ENCODE results near the gene AFDN.

Gene AFDN

DNA sequence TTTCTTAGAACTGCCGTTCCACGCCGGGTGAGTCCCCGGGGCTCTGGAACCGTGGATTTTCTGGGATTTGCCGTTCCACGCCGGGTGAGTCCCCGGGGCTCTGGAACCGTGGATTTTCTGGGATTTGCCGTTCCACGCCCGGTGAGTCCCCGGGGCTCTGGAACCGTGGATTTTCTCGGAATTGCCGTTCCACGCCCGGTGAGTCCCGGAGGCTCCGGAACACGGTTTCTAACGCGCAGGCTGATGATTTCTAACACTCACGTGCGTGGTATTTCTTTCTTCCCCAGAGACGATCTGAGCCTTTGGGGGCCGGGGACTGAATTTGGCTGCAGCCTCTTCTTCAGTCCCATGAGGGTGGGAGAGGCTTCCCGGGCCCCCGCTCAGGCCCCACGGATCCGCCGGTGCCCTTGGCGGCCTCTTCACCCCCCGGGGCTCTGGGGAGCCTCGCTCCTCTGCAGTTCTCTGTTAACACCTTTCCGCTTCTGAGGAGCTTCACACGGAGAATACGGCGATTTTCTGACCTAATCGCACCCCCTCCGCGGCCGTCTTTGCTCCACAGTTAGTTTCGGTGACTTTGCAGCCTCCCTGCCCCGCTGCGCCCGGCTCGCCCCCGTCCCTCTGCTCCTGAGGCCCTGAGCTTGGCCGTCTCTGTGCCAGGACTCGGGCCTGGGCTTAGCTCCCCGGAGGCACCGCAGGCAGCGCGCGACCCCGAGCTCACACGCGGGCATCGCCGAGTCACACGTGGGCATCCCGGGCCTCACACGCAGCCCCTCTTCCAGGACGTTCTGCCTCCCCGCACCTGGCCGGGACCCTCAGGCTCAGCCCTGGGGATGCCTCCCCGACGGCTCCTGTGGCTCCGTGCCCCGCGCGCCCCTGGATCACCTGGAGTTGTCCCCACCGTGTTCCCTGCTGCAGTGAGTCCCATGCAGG lies 163.6 kb downstream of the AFDN start:
- no peak for TF ChIP-seq GATA2 (IDR thresholded peaks at IDR 0.05; ENCODE audit: low read depth, low read length)
- TF ChIP-seq GATA3 (IDR thresholded peaks at IDR 0.05; ENCODE audit: low read depth, low read length) = no peak

DNA sequence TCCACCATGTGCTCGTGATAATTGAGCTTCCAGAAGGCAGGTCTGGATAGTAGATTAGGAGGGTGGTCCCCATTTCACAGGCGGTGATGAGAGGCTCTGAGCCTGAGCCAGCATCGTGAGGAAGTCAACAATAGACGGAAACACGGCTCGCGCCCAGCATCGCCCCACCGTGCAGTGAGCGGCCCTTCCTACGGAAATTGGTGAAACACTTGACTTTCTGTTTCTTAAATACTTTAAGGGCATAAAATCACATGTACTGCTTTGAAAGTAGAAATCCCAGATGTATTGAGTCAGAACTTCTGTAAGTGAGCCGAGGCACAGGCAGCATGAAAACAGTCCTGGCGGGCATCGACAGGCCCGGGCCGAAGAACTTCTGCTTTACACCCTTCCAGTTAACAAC lies 166.5 kb downstream of the AFDN start:
- TF ChIP-seq GATA2 (IDR thresholded peaks at IDR 0.05; ENCODE audit: low read depth, low read length) (no peak), GATA3 (IDR thresholded peaks at IDR 0.05; ENCODE audit: low read depth, low read length) (no peak)

- no peak for TF ChIP-seq GATA3 (IDR thresholded peaks at IDR 0.05; ENCODE audit: low read depth, low read length)
- no peak for TF ChIP-seq GATA2 (IDR thresholded peaks at IDR 0.05; ENCODE audit: low read depth, low read length)
Observed at GRCh38 chr6:167993831-167994230, 167.1 kb downstream of the AFDN start.

GRCh38 chr6:167995302-167995701 lies 168.6 kb downstream of the AFDN start:
- no peak for TF ChIP-seq GATA2 (IDR thresholded peaks at IDR 0.05; ENCODE audit: low read depth, low read length)
- no peak for TF ChIP-seq GATA3 (IDR thresholded peaks at IDR 0.05; ENCODE audit: low read depth, low read length)

DNA sequence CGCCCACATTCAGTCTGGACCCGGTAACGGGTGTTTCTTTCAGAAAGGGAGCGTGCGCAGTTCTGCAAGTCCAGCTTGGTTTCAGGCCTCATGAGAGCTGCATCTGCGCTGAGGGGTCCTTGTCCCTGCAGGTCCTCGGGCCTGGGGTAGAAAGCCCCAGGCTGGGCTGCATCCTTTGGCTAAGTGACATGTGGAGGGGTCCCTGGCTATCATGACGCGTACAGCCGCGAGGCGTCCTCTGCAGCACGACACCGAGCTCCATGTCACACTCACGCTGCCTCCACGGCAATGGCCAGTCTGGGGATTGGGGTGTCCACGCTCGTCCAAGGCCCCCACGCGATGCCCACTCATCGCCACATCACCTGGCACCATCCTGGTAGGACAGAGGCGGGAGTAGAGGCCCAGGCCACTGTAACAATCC lies 169.0 kb downstream of the AFDN start:
- no peak for TF ChIP-seq GATA3 (IDR thresholded peaks at IDR 0.05; ENCODE audit: low read depth, low read length)
- no peak for TF ChIP-seq GATA2 (IDR thresholded peaks at IDR 0.05; ENCODE audit: low read depth, low read length)

GRCh38 chr6:167996424-167997199 lies 169.9 kb downstream of the AFDN start:
- TF ChIP-seq GATA2 (IDR thresholded peaks at IDR 0.05; ENCODE audit: low read depth, low read length) = no peak
- TF ChIP-seq GATA3 (IDR thresholded peaks at IDR 0.05; ENCODE audit: low read depth, low read length) = no peak

GRCh38 chr6:167997642-167998041 lies 170.9 kb downstream of the AFDN start, which contains the start of gene KIF25:
TSS of gene KIF25 (plus strand) at chr6:167997671. CDS start at chr6:168029586, 31,915 bp downstream.
- TF ChIP-seq GATA2 (IDR thresholded peaks at IDR 0.05; ENCODE audit: low read depth, low read length) = no peak
- no peak for TF ChIP-seq GATA3 (IDR thresholded peaks at IDR 0.05; ENCODE audit: low read depth, low read length)

DNA sequence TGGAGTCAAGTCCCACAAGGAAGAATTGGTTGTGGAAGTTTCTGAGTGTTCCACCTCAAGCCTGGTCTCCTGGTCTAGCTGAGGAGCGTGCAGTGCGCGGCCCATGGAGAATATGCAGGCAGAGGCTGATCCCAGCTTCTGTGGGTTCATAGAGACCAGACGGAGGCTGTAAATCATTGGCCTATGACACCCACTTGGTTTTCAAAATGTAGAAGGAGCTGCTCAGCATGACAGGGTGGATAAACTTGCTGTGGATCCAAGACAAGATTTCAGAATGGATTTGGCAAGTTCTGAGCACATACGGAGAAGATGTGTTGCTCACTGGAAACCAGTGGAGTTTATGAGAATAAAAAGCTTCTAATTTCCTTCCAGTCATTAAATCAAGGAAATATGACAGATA lies 171.5 kb downstream of the AFDN start:
- TF ChIP-seq GATA3 (IDR thresholded peaks at IDR 0.05; ENCODE audit: low read depth, low read length) (no peak), GATA2 (IDR thresholded peaks at IDR 0.05; ENCODE audit: low read depth, low read length) (no peak)

GRCh38 chr6:168000198-168001028 lies 173.7 kb downstream of the AFDN start:
- TF ChIP-seq GATA2 (IDR thresholded peaks at IDR 0.05; ENCODE audit: low read depth, low read length) = no peak
- TF ChIP-seq GATA3 (IDR thresholded peaks at IDR 0.05; ENCODE audit: low read depth, low read length) = no peak

DNA sequence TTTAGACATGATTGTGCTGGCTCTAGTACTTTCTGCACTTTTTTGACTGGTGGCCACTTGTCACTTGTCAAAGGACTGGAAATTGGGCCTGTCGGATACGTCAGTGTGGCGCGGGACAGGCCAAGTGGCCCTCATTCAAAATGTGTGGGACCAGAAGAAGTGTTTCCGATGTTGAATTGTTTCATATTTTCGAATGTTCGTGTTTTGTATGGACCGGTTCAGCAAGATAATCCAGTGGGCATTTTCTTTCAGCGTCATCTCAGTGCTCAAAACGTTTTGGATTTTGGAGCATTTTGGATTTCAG lies 174.3 kb downstream of the AFDN start:
- TF ChIP-seq GATA2 (IDR thresholded peaks at IDR 0.05; ENCODE audit: low read depth, low read length) = no peak
- no peak for TF ChIP-seq GATA3 (IDR thresholded peaks at IDR 0.05; ENCODE audit: low read depth, low read length)

DNA sequence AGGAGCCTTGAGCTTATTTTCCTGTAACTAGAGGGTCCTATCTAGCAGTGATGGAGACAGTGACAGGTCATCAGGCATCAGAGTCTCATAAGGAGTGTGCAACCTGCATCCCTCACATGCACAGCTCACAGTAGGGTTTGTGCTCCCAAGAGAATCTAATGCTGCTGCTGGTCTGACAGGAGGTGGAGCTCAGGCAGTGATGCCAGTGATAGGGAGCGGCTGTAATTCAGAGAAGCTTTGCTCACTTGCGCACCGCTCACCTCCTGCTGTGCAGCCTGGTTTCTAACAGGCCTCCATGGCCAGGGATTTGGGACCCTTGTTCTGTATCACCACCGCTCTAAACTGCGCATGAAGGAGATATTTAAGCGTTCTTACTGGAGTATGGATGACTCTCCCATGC lies 176.1 kb downstream of the AFDN start:
- TF ChIP-seq GATA2 (IDR thresholded peaks at IDR 0.05; ENCODE audit: low read depth, low read length) (no peak), GATA3 (IDR thresholded peaks at IDR 0.05; ENCODE audit: low read depth, low read length) (no peak)

GRCh38 chr6:168004023-168004422 lies 177.3 kb downstream of the AFDN start:
- TF ChIP-seq GATA3 (IDR thresholded peaks at IDR 0.05; ENCODE audit: low read depth, low read length) (no peak), GATA2 (IDR thresholded peaks at IDR 0.05; ENCODE audit: low read depth, low read length) (no peak)

- TF ChIP-seq GATA3 (IDR thresholded peaks at IDR 0.05; ENCODE audit: low read depth, low read length) = no peak
- TF ChIP-seq GATA2 (IDR thresholded peaks at IDR 0.05; ENCODE audit: low read depth, low read length) = no peak
Observed at GRCh38 chr6:168004945-168005344, 178.2 kb downstream of the AFDN start.

DNA sequence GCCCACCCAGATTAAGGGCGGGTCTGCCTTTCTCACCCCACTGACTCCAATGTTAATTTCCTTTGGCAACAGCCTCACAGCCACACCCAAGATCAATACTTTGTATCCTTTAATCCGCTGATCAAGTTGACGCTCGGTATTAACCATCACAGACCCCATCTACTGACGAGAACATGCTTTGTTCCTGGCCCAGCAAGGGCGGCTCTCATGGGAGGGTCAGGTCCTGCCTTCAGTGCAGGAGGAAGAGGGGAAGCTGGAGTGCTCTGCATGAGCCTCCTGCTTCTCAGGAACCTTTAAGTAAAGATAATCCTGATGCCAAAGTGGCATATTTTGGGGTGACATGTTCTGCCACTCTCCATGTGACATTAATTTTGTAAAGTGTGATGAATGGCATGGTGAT lies 179.1 kb downstream of the AFDN start:
- TF ChIP-seq GATA3 (IDR thresholded peaks at IDR 0.05; ENCODE audit: low read depth, low read length) (no peak), GATA2 (IDR thresholded peaks at IDR 0.05; ENCODE audit: low read depth, low read length) (no peak)

Measured in SH-SY5Y (cell line).